Measurements from ENCODE around the gene COL6A2.

COL6A2 gene

DNA sequence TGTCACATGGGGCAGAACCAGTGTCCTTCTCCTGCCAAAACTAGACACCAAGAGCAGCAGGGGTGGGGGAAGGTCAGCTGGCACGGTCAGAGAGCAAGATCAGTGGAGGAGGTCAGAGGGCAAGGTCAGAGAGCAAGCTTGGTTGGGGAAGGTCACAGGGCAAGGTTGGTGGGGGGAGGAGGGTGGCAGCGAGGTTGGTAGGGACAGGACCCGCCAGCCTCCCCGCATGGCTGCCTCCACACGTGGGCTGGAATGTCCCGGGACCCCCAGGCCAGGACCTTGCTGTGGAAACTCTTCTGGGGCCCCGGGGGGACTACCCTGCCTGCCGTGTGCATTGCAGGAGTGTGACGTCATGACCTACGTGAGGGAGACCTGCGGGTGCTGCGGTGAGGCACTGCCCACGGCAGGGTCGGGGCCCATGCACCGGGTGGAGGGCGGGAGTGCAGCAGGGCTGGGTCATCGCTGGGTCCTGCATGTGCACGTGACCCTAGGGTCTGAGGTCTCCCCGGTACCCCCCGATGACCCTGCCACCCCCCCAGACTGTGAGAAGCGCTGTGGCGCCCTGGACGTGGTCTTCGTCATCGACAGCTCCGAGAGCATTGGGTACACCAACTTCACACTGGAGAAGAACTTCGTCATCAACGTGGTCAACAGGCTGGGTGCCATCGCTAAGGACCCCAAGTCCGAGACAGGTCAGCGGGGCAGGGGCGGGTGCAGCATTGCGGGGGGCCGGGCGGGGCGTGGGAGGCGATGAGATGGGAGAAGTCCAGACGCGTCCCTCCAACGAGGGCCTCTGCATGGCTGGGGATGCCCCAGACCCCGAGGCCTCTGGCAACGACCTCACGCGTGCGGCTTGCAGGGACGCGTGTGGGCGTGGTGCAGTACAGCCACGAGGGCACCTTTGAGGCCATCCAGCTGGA lies 27.3 kb downstream of the COL6A2 start:
- H3K4me3 ChIP-seq (ENCODE audit: low read length) = no peak overlapping the region
- TF ChIP-seq, protein P1, sequence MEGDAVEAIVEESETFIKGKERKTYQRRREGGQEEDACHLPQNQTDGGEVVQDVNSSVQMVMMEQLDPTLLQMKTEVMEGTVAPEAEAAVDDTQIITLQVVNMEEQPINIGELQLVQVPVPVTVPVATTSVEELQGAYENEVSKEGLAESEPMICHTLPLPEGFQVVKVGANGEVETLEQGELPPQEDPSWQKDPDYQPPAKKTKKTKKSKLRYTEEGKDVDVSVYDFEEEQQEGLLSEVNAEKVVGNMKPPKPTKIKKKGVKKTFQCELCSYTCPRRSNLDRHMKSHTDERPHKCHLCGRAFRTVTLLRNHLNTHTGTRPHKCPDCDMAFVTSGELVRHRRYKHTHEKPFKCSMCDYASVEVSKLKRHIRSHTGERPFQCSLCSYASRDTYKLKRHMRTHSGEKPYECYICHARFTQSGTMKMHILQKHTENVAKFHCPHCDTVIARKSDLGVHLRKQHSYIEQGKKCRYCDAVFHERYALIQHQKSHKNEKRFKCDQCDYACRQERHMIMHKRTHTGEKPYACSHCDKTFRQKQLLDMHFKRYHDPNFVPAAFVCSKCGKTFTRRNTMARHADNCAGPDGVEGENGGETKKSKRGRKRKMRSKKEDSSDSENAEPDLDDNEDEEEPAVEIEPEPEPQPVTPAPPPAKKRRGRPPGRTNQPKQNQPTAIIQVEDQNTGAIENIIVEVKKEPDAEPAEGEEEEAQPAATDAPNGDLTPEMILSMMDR (IDR thresholded peaks at IDR 0.05; ENCODE audit: insufficient read depth, low read depth, low read length, missing control alignments) = no peak
- no peak for DNase-seq (ENCODE audit: low read depth)

DNA sequence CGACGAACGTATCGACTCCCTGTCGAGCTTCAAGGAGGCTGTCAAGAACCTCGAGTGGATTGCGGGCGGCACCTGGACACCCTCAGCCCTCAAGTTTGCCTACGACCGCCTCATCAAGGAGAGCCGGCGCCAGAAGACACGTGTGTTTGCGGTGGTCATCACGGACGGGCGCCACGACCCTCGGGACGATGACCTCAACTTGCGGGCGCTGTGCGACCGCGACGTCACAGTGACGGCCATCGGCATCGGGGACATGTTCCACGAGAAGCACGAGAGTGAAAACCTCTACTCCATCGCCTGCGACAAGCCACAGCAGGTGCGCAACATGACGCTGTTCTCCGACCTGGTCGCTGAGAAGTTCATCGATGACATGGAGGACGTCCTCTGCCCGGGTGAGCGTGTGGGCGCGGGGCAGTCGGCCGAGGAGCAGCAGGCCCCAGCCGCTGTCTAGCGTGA lies 28.0 kb downstream of the COL6A2 start:
- TF ChIP-seq, protein P1 (IDR thresholded peaks at IDR 0.05; ENCODE audit: insufficient read depth, low read depth, low read length, missing control alignments) = no peak
- DNase-seq (ENCODE audit: low read depth) = no peak
- no peak overlapping the region for H3K4me3 ChIP-seq (ENCODE audit: low read length)

DNA sequence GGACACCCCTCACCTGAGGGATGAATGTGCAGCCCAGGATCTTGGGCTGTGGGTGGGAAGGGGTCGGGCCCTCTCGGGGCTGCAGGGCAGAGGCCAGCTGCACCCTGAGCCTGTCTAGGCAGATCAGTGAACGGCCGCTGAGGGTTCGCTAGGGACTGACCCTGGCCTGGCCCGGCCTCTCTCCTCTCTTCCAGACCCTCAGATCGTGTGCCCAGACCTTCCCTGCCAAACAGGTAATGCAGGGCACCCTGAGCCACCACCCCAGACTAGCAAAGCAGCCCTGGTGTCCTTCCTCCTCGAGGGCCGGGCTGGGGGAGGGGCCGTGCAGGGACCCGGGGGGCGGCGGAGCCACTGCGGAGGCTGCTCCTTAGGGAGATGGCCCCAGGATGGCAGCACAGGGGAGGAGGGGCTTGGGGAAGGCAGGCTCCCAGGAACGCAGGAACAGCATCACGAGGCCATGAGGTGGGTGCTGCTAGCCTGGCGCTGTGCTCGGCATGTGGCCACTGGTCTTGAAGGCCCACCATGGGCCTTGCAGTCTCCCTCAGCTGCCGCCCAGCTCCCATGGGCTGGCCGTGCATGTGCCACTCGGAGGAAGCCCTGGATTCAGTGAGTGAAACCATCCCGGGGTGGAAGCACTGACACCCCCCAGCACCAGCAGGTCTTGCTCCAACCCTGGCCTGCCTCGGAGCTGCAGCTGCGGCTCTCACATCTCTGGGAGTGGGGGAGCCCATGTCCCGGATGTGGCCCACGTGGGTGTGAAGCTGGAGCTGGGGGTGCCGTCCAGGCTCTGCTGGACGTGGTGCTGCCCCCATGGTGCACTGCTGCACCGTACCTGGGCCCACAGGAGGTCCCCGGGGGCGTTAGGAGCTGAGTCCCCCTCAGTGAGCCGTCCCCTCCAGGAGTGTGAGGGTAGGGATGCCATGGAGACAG lies 28.7 kb downstream of the COL6A2 start:
- no peak for DNase-seq (ENCODE audit: low read depth)
- no peak overlapping the region for H3K4me3 ChIP-seq (ENCODE audit: low read length)
- TF ChIP-seq, protein P1 (IDR thresholded peaks at IDR 0.05; ENCODE audit: insufficient read depth, low read depth, low read length, missing control alignments) = no peak

DNA sequence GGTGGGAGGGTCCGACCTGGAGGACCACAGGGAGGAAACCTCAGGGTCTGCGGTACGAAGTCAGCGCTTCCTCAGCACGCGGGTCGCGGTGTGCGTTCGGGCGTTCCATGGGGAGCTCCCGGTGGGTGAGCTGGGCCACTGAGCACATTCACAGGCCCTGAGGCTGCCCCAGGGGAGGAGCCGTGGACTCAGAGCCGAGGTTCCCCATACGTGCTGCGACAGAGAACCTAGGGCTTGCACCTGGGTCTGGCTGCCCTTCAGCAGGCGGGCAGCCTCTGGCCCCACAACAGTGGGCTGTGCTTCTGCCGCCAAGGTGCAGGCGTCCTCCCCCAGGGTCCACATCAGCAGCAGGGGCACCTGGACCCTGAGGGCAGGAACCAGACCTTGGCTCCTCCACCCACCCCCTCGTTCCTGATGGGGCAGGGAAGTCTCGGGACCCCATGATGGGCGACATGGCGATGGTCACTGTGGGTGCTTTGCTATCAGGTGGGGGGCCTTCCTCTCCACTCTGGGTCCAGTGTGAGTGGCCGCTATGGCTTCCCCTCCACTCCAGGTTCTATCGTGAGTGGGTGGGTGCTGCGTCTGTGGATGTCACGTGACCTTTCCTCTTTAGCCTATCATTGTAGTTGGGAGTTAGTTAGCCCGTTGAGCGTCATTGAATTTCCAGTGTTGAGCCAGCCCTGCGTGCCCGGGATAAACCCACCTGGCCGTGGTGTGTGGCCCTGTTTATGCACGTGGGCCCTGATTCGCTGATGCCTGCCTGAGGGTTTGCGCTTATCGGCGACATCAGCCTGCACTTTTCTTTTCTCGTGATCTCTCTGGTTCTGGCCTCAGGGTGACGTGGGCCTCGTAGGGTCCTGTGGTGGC lies 29.6 kb downstream of the COL6A2 start:
- no peak for DNase-seq (ENCODE audit: low read depth)
- TF ChIP-seq, protein P1 (IDR thresholded peaks at IDR 0.05; ENCODE audit: insufficient read depth, low read depth, low read length, missing control alignments) = no peak
- no peak overlapping the region for H3K4me3 ChIP-seq (ENCODE audit: low read length)

DNA sequence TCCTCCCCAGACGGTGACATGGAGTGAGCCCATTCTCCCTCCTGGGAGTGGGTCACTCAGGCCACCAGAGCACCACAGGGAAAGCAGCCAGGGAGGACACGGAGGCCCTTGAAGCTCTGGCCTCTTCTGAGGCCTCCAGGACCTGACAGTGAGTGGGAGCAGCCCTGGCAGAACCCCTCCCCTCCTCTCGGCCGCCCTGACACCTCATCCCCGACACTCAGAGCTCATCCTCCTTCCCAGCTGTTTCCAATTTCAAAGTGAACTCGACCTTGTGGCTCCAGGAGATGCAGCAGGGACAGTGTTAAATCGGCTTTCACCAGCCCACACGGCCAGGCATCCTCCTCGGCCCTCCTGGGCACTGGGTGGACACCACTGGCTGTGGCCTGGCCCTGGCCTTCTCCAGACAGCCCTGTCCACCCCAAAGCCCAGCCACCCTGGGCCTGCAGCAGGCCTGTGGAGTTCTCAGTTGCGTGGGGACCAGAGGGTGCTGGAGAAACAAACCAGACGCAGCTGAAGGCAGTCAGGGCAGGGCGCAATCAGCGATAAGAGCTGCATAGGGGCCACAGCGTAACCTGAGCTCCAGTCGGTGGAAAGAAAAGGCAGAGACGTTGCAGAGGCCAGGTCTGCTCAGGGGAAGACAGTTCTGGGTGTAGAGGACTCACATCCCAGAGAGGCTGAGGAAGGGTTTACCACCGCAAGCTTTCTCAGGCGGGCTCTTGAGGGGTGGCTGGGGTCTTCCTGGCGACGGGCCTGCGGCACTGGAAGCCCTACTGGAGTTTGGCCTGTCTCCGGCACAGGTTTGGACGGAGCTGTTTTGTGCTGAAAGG lies 30.4 kb downstream of the COL6A2 start:
- H3K4me3 ChIP-seq (ENCODE audit: low read length) = no peak overlapping the region
- TF ChIP-seq, protein P1 (IDR thresholded peaks at IDR 0.05; ENCODE audit: insufficient read depth, low read depth, low read length, missing control alignments) = no peak
- no peak for DNase-seq (ENCODE audit: low read depth)
